Right lobe of liver (tissue), 4 donors: Measurements from ENCODE around the gene LPIN3.

Experiments
- POLR2A ChIP-seq: fragments of 450-650 bp; IDR thresholded peaks from one replicate; pipeline ENCODE4 v1.6.1; 2017; ENCODE audit warnings: antibody characterized with exemption, mild to moderate bottlenecking
- TF ChIP-seq, protein P1 (sequence below), 4 donors: fragments of 200-600 bp in 3 of 4; fragments of 450-650 bp in 1 of 4; IDR thresholded peaks; one replicate each; pipeline versions ENCODE4 v1.5.1 to v1.8.0; 2016 to 2022; ENCODE audit warnings: antibody characterized with exemption in 4 of 4, mild to moderate bottlenecking in 2 of 4
- donor health status: DM: no; HTN: no; CAD: no.
- donor health status: DM: no; HTN: no; CAD: no.
- donor health status: DM: no; HTN: yes; CAD: no.

DNA sequence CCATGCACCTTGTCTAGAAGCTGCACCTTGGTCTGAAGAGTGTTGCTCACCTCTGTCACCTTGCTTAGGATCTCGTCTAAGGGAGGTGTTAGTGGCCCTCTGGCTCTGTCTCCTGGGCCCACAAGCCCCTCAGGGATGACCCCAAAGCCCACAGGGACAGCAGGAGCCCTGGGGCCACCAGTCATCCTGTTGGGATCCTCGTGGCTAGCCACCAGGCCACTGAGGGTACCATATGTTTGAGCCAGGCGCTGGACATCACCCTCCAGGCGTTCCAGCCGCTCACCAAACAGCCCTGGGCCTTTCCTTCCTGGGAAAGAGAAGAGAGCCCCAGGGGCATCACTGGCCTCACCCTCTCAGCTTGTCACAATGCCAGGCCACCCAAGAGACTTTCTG lies 22.1 kb downstream of the LPIN3 start:
- TF ChIP-seq, protein P1, sequence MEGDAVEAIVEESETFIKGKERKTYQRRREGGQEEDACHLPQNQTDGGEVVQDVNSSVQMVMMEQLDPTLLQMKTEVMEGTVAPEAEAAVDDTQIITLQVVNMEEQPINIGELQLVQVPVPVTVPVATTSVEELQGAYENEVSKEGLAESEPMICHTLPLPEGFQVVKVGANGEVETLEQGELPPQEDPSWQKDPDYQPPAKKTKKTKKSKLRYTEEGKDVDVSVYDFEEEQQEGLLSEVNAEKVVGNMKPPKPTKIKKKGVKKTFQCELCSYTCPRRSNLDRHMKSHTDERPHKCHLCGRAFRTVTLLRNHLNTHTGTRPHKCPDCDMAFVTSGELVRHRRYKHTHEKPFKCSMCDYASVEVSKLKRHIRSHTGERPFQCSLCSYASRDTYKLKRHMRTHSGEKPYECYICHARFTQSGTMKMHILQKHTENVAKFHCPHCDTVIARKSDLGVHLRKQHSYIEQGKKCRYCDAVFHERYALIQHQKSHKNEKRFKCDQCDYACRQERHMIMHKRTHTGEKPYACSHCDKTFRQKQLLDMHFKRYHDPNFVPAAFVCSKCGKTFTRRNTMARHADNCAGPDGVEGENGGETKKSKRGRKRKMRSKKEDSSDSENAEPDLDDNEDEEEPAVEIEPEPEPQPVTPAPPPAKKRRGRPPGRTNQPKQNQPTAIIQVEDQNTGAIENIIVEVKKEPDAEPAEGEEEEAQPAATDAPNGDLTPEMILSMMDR (IDR thresholded peaks at IDR 0.05) = no peak
- no peak for TF ChIP-seq POLR2A
